ENCODE measurements around the gene CDS1.
"Not testable (repeated sequence)": the region's sequence is repeated elsewhere in the genome, so short reads cannot be mapped to it uniquely, and the experiment has no call there.

Gene CDS1

GRCh38 chr4:84582988-84583875 is at the start of gene CDS1:
Gene CDS1, plus strand, starts transcription at chr4:84583127. Its CDS starts 275 bp downstream, at chr4:84583402.
- peaks cover 13% of the 10 kb centered on the region for H3K4me1 Mint-ChIP-seq
- peak within 1 kb of the TSS; percentile 70 for H3K4me3 Mint-ChIP-seq
- peaks cover 50% of the 10 kb centered on the region for H3K27me3 Mint-ChIP-seq
- H3K9me3 Mint-ChIP-seq: peaks cover 5% of the 10 kb centered on the region
- DNase-seq (peak; percentile 10), ATAC-seq (peak; percentile 35)
- no peak within 1 kb of the TSS for H3K27ac Mint-ChIP-seq
- H3K36me3 Mint-ChIP-seq (ENCODE audit: low read depth): peaks cover 4% of the 10 kb centered on the region

GRCh38 chr4:84535901-84536300 is 47.0 kb upstream of the CDS1 start:
- Mint-ChIP-seq H3K27ac (no peak overlapping the region), H3K27me3 (peaks cover 11% of the 10 kb centered on the region), H3K9me3 (no peaks in the 10 kb centered on the region), H3K4me3 (no peak overlapping the region), H3K36me3 (ENCODE audit: low read depth) (no peaks in the 10 kb centered on the region), H3K4me1 (no peaks in the 10 kb centered on the region)
- DNase-seq (no peak), ATAC-seq (no peak)

GRCh38 chr4:84545093-84545492 is 37.8 kb upstream of the CDS1 start:
- Mint-ChIP-seq H3K36me3 (ENCODE audit: low read depth) (no peaks in the 10 kb centered on the region), H3K4me3 (no peak overlapping the region), H3K27ac (no peak overlapping the region), H3K4me1 (no peaks in the 10 kb centered on the region), H3K27me3 (peaks cover 1% of the 10 kb centered on the region), H3K9me3 (no peaks in the 10 kb centered on the region)
- DNase-seq (no peak), ATAC-seq (no peak)

GRCh38 chr4:84547211-84547610 is 35.7 kb upstream of the CDS1 start:
- no peaks in the 10 kb centered on the region for H3K9me3 Mint-ChIP-seq
- H3K27me3 Mint-ChIP-seq: peaks cover 4% of the 10 kb centered on the region
- ATAC-seq: no peak
- DNase-seq: no peak
- no peaks in the 10 kb centered on the region for H3K4me1 Mint-ChIP-seq
- no peaks in the 10 kb centered on the region for H3K36me3 Mint-ChIP-seq (ENCODE audit: low read depth)
- H3K27ac Mint-ChIP-seq: no peak overlapping the region
- H3K4me3 Mint-ChIP-seq: no peak overlapping the region

GRCh38 chr4:84549191-84549590 is 33.7 kb upstream of the CDS1 start:
- not testable (repeated sequence) for H3K4me3 Mint-ChIP-seq, DNase-seq

GRCh38 chr4:84562156-84562555 is 20.8 kb upstream of the CDS1 start:
- H3K27me3 Mint-ChIP-seq: peaks cover 24% of the 10 kb centered on the region
- H3K4me3 Mint-ChIP-seq: no peak overlapping the region
- DNase-seq (no peak), ATAC-seq (no peak)
- H3K36me3 Mint-ChIP-seq (ENCODE audit: low read depth): no peaks in the 10 kb centered on the region
- no peaks in the 10 kb centered on the region for H3K9me3 Mint-ChIP-seq
- H3K4me1 Mint-ChIP-seq: no peaks in the 10 kb centered on the region
- H3K27ac Mint-ChIP-seq: no peak overlapping the region

More at GRCh38 chr4:84549191-84549590, 33.7 kb upstream of the CDS1 start:
- not testable (repeated sequence) for H3K27me3 Mint-ChIP-seq; H3K9me3 Mint-ChIP-seq; H3K27ac Mint-ChIP-seq; ATAC-seq; H3K36me3 Mint-ChIP-seq (ENCODE audit: low read depth); H3K4me1 Mint-ChIP-seq

GRCh38 chr4:84563002-84563401 is 19.9 kb upstream of the CDS1 start:
- DNase-seq (no peak), ATAC-seq (no peak)
- Mint-ChIP-seq H3K4me3 (no peak overlapping the region), H3K27me3 (peaks cover 24% of the 10 kb centered on the region), H3K27ac (no peak overlapping the region), H3K36me3 (ENCODE audit: low read depth) (no peaks in the 10 kb centered on the region), H3K9me3 (no peaks in the 10 kb centered on the region), H3K4me1 (no peaks in the 10 kb centered on the region)

GRCh38 chr4:84565951-84566350 is 17.0 kb upstream of the CDS1 start:
- Mint-ChIP-seq H3K4me1 (no peaks in the 10 kb centered on the region), H3K4me3 (no peak overlapping the region), H3K9me3 (no peaks in the 10 kb centered on the region), H3K36me3 (ENCODE audit: low read depth) (no peaks in the 10 kb centered on the region), H3K27ac (no peak overlapping the region), H3K27me3 (peaks cover 22% of the 10 kb centered on the region)
- DNase-seq: no peak
- ATAC-seq: no peak

- Mint-ChIP-seq H3K4me3 (no peak overlapping the region), H3K9me3 (no peaks in the 10 kb centered on the region), H3K4me1 (peaks cover 6% of the 10 kb centered on the region), H3K27ac (no peak overlapping the region), H3K36me3 (ENCODE audit: low read depth) (no peaks in the 10 kb centered on the region), H3K27me3 (peaks cover 13% of the 10 kb centered on the region)
- ATAC-seq (no peak), DNase-seq (no peak)
These were observed 14.4 kb upstream of the CDS1 start for GRCh38 chr4:84568496-84568895.

GRCh38 chr4:84569009-84569408 is 13.9 kb upstream of the CDS1 start:
- no peak for ATAC-seq
- Mint-ChIP-seq H3K9me3 (no peaks in the 10 kb centered on the region), H3K27ac (no peak overlapping the region), H3K4me3 (no peak overlapping the region), H3K27me3 (peaks cover 13% of the 10 kb centered on the region), H3K36me3 (ENCODE audit: low read depth) (no peaks in the 10 kb centered on the region), H3K4me1 (peaks cover 9% of the 10 kb centered on the region)
- DNase-seq: no peak

GRCh38 chr4:84573385-84574068 is 9.4 kb upstream of the CDS1 start:
- no peaks in the 10 kb centered on the region for H3K9me3 Mint-ChIP-seq
- ATAC-seq (peak; percentile 84), DNase-seq (no peak)
- no peaks in the 10 kb centered on the region for H3K36me3 Mint-ChIP-seq (ENCODE audit: low read depth)
- no peak overlapping the region for H3K27ac Mint-ChIP-seq
- H3K4me1 Mint-ChIP-seq: peaks cover 11% of the 10 kb centered on the region
- no peak overlapping the region for H3K4me3 Mint-ChIP-seq
- peaks cover 10% of the 10 kb centered on the region for H3K27me3 Mint-ChIP-seq

GRCh38 chr4:84574069-84574720 is 8.7 kb upstream of the CDS1 start:
- Mint-ChIP-seq H3K36me3 (ENCODE audit: low read depth) (no peaks in the 10 kb centered on the region), H3K9me3 (no peaks in the 10 kb centered on the region), H3K4me3 (no peak overlapping the region), H3K27ac (no peak overlapping the region), H3K27me3 (peaks cover 7% of the 10 kb centered on the region), H3K4me1 (peaks cover 11% of the 10 kb centered on the region)
- ATAC-seq: no peak
- no peak for DNase-seq

- Mint-ChIP-seq H3K27me3 (peaks cover 29% of the 10 kb centered on the region), H3K27ac (no peak overlapping the region), H3K4me3 (no peak overlapping the region), H3K4me1 (peaks cover 14% of the 10 kb centered on the region), H3K36me3 (ENCODE audit: low read depth) (no peaks in the 10 kb centered on the region), H3K9me3 (no peaks in the 10 kb centered on the region)
- no peak for ATAC-seq
- no peak for DNase-seq
These were observed 4.2 kb upstream of the CDS1 start for GRCh38 chr4:84578540-84579402.

GRCh38 chr4:84579403-84579776 is 3.5 kb upstream of the CDS1 start:
- Mint-ChIP-seq H3K27me3 (peaks cover 35% of the 10 kb centered on the region), H3K4me1 (peaks cover 13% of the 10 kb centered on the region), H3K27ac (no peak overlapping the region), H3K9me3 (no peaks in the 10 kb centered on the region), H3K4me3 (no peak overlapping the region), H3K36me3 (ENCODE audit: low read depth) (peaks cover 4% of the 10 kb centered on the region)
- DNase-seq (no peak), ATAC-seq (no peak)
